Measurements from ENCODE around the gene COA8. TPM values are rescaled to one million over a fixed set of nuclear protein-coding genes. Genes with fewer than 3 reads are reported as not detected.

Gene COA8
- total and polyA plus RNA-seq, 2 of the 8 experiments (the other 6 are each of a cell fraction or from before 2014, with no cell fraction given), result 7.1 to 35.5 TPM

GRCh38 chr14:103562429-103563225 is at the start of gene COA8, which contains the start of gene BAG5 (continued):
- no peak for TF ChIP-seq CHD7 (IDR thresholded peaks at IDR 0.05; ENCODE audit: insufficient replicate concordance, low read length)
- peak; percentile 64 for TF ChIP-seq TAF1 (IDR thresholded peaks at IDR 0.05; ENCODE audit: low read depth, low read length)

Measured in H1 (cell line).